Natural killer cell (primary cell): ENCODE measurements around the gene EFS. TPM values are rescaled to one million over a fixed set of nuclear protein-coding genes. Genes with fewer than 3 reads are reported as not detected.

ENCODE experiments used
- ATAC-seq, 3 donors: fragments of 150-1000 bp in 2 of 3; fragments of 200-7000 bp in 1 of 3; cut with Tn5 transposase; 1 replicate in 1 of 3; 2 replicates in 2 of 3; pipeline ENCODE4 v1.10.0; 2021; ENCODE audit warnings: mild to moderate bottlenecking in 2 of 3, moderate library complexity in 2 of 3
- DNase-seq, 2 donors: peaks; one replicate each; pipeline versions ENCODE4 v3.0.0 to v3.0.0-alpha.2; 2013 to 2021; ENCODE audit warnings: mixed read lengths in 1 of 2
- H3K27ac ChIP-seq: one replicate; pipeline ENCODE4 v1.5.1; 2013; ENCODE audit warnings: mild to moderate bottlenecking, low read length
- H3K27me3 ChIP-seq: one replicate; pipeline ENCODE4 v1.6.1; 2013; ENCODE audit warnings: low read length; ENCODE audit not compliant: control insufficient read depth, insufficient read depth
- H3K36me3 ChIP-seq: one replicate; pipeline ENCODE4 v1.6.1; 2013; ENCODE audit warnings: low read length; ENCODE audit not compliant: control insufficient read depth, insufficient read depth
- H3K4me1 ChIP-seq: one replicate; pipeline ENCODE4 v1.6.1; 2013; ENCODE audit warnings: low read length; ENCODE audit not compliant: control insufficient read depth, insufficient read depth
- H3K4me3 ChIP-seq: one replicate; pipeline ENCODE4 v1.5.1; 2013; ENCODE audit warnings: low read length
- H3K9me3 ChIP-seq: one replicate; pipeline ENCODE4 v1.6.1; 2013; ENCODE audit warnings: low read length; ENCODE audit not compliant: control insufficient read depth, insufficient read depth
- H3K27ac Mint-ChIP-seq, 2 donors: one replicate each; pipeline ENCODE4 v1.8.0; 2022; ENCODE audit warnings: mild to moderate bottlenecking in 2 of 2, mixed read lengths in 2 of 2, moderate library complexity in 1 of 2
- H3K27me3 Mint-ChIP-seq, 2 donors: one replicate each; pipeline ENCODE4 v1.8.0; 2022; ENCODE audit warnings: low read depth in 2 of 2, mixed read lengths in 2 of 2
- H3K36me3 Mint-ChIP-seq: one replicate; pipeline ENCODE4 v1.8.0; 2022; ENCODE audit warnings: mixed read lengths
- H3K4me1 Mint-ChIP-seq, 2 donors: one replicate each; pipeline ENCODE4 v1.8.0; 2022; ENCODE audit warnings: mixed read lengths in 2 of 2
- H3K4me3 Mint-ChIP-seq: one replicate; pipeline ENCODE4 v1.8.0; 2022; ENCODE audit warnings: mild to moderate bottlenecking, moderate library complexity, mixed read lengths
- H3K9me3 Mint-ChIP-seq, 2 donors: one replicate each; pipeline ENCODE4 v1.8.0; 2022; ENCODE audit warnings: mixed read lengths in 2 of 2
- whole genome bisulfite sequencing: methylation state at CpG from one replicate; pipeline ENCODE4 v1.1.7; 2013; ENCODE audit warnings: missing lambda C conversion rate; ENCODE audit not compliant: insufficient coverage; 5-methylcytosine and 5-hydroxymethylcytosine counted together
- intact Hi-C: fragments of 100-400 bp; cut with micrococcal nuclease; formaldehyde crosslinking; loops from one replicate; pipeline ENCODE4 v1.14.2; 2022
- total RNA-seq, 4 donors: library from RNA; stranded (reverse); fragments of 120-200 nt in 1 of 4; gene quantifications; one replicate each; pipeline versions ENCODE4 v1.2.3 to v1.2.4, GENCODE V29; 2013 to 2022
- TF ChIP-seq, protein P1 (sequence below): fragments of 200-600 bp; IDR thresholded peaks from one replicate; pipeline ENCODE4 v1.8.0; 2022; ENCODE audit warnings: antibody characterized with exemption

The EFS gene, protein sequence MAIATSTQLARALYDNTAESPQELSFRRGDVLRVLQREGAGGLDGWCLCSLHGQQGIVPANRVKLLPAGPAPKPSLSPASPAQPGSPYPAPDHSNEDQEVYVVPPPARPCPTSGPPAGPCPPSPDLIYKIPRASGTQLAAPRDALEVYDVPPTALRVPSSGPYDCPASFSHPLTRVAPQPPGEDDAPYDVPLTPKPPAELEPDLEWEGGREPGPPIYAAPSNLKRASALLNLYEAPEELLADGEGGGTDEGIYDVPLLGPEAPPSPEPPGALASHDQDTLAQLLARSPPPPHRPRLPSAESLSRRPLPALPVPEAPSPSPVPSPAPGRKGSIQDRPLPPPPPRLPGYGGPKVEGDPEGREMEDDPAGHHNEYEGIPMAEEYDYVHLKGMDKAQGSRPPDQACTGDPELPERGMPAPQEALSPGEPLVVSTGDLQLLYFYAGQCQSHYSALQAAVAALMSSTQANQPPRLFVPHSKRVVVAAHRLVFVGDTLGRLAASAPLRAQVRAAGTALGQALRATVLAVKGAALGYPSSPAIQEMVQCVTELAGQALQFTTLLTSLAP
- not detected for total RNA-seq
- total RNA-seq (2013): not detected

DNA sequence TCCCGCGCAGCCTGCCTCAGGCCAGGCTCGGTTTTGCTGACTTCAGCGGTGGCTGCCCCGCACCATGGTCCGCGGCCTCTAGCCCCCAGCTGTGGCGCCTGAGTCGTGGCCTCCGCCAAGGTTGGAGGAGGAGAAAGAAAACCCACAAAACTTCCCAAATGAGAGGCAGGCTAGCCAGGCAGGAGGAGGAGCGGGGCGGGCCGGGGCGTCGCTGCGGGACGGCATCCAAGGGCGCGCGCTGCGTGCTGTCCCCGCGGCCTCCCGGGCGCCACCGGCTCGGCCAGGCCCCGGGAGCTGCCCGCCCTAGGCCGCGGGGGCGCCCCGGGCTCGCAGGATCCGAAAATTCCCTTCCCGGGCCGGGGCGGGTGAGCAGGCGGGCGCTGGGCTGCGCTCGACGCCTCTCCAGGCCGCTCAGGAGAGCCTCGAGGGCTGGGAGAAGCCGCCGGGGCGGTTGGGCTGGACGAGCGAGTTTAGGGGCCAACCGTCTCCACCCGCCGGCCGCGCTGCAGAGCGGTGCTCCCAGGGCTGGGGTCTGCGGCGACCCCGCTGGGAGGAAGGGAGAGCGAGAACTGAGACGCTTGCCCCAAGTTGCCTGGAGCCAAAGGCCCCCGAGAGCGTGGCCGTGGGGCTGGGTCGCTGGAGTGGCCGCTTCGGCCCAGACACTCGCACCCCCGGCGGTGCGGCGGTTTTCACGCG, at the start of gene EFS:
TSS of gene EFS (minus strand) at position 137 of the 696 bp plus-strand sequence. CDS start 147 bp downstream, outside the sequence.
- H3K4me1 ChIP-seq: no peaks in the 10 kb centered on the region
- DNase-seq (no peak), ATAC-seq (no peak)
- Mint-ChIP-seq H3K9me3 (no peaks in the 10 kb centered on the region), H3K27me3 (peaks cover 32% of the 10 kb centered on the region in 2 donors), H3K4me1 (no peaks in the 10 kb centered on the region), H3K4me3 (no peak within 1 kb of the TSS), H3K36me3 (no peaks in the 10 kb centered on the region), H3K27ac (no peak within 1 kb of the TSS)
- no peaks in the 10 kb centered on the region for H3K36me3 ChIP-seq
- no peaks in the 10 kb centered on the region for H3K9me3 ChIP-seq
- peaks cover 5% of the 10 kb centered on the region for H3K27me3 ChIP-seq
- intact Hi-C loops: no loop called here
- 3% methylated on average over 74 of the region's 74 CpGs for WGBS
- H3K4me3 ChIP-seq: no peak within 1 kb of the TSS
- TF ChIP-seq, protein P1, sequence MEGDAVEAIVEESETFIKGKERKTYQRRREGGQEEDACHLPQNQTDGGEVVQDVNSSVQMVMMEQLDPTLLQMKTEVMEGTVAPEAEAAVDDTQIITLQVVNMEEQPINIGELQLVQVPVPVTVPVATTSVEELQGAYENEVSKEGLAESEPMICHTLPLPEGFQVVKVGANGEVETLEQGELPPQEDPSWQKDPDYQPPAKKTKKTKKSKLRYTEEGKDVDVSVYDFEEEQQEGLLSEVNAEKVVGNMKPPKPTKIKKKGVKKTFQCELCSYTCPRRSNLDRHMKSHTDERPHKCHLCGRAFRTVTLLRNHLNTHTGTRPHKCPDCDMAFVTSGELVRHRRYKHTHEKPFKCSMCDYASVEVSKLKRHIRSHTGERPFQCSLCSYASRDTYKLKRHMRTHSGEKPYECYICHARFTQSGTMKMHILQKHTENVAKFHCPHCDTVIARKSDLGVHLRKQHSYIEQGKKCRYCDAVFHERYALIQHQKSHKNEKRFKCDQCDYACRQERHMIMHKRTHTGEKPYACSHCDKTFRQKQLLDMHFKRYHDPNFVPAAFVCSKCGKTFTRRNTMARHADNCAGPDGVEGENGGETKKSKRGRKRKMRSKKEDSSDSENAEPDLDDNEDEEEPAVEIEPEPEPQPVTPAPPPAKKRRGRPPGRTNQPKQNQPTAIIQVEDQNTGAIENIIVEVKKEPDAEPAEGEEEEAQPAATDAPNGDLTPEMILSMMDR: no peak
- H3K27ac ChIP-seq: no peak within 1 kb of the TSS

DNA sequence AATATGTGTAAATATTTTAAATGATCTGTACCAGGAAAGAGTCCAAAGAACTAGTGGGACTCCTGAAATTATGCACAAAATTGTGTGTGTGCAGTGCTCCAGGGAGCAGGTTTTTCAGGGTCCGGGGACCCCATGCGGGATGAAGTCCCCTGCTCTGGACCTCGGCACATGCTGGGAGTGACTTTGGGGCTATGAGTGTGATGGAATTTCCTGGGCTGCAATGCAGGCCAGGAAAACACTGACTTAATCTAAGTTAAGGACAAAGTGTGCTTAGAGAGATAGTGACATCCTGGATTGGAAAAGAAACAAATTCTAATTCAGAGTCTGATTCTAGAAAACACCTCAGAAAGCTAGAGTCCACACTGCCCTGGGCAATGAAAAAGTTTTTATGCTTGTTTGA, 49.3 kb upstream of the EFS start:
- intact Hi-C loops: no loop called here
- TF ChIP-seq, protein P1: no peak
- ATAC-seq: no peak
- no peaks in the 10 kb centered on the region for H3K4me1 ChIP-seq
- 74% methylated on average over 3 of the region's 3 CpGs for WGBS
- Mint-ChIP-seq H3K4me3 (no peak overlapping the region), H3K36me3 (no peaks in the 10 kb centered on the region), H3K9me3 (no peaks in the 10 kb centered on the region), H3K4me1 (no peaks in the 10 kb centered on the region), H3K27me3 (peaks cover 0 to 8% of the 10 kb centered on the region in 2 donors), H3K27ac (no peak overlapping the region)
- H3K27ac ChIP-seq: no peak overlapping the region
- no peak overlapping the region for H3K4me3 ChIP-seq
- H3K9me3 ChIP-seq: no peaks in the 10 kb centered on the region
- DNase-seq: no peak
- no peaks in the 10 kb centered on the region for H3K36me3 ChIP-seq
- no peaks in the 10 kb centered on the region for H3K27me3 ChIP-seq

DNA sequence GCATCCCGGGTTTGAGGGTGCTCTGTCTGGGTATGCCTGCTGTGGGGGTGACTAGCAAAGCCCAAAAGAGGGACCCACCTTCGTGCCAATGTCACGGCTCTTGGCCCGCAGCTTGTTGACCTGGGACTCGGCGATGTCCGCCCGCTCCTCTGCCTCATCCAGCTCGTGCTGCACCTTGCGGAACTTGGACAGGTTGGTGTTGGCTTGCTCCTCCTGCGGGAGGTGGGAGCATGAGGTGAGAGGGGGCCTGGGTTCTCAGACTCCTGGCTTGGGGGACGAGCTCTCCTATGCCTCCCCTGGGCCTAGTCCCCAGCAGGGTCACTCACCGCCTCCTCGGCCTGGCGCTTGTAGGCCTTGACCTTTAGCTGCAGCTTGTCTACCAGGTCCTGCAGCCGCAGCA, 48.7 kb upstream of the EFS start:
- Histone ChIP-seq H3K9me3 (no peaks in the 10 kb centered on the region), H3K27me3 (no peaks in the 10 kb centered on the region), H3K4me3 (no peak overlapping the region), H3K27ac (no peak overlapping the region), H3K4me1 (no peaks in the 10 kb centered on the region), H3K36me3 (no peaks in the 10 kb centered on the region)
- ATAC-seq (no peak), DNase-seq (no peak)
- 92% methylated on average over 16 of the region's 16 CpGs for WGBS
- H3K27me3 Mint-ChIP-seq: peaks cover 0 to 8% of the 10 kb centered on the region in 2 donors
- H3K4me1 Mint-ChIP-seq: no peaks in the 10 kb centered on the region
- TF ChIP-seq, protein P1: no peak
- intact Hi-C loops: no loop called here
- H3K36me3 Mint-ChIP-seq: no peaks in the 10 kb centered on the region
- H3K9me3 Mint-ChIP-seq: no peaks in the 10 kb centered on the region
- H3K4me3 Mint-ChIP-seq: no peak overlapping the region
- H3K27ac Mint-ChIP-seq: no peak overlapping the region
